OCI-LY7 (cell line): ENCODE measurements around the gene ZNF497.

Source experiments
- EZH2phosphoT487 ChIP-seq: fragments of 200-600 bp; sonication (generic); IDR thresholded peaks from 2 replicates; pipeline ENCODE4 v1.6.1; 2018; ENCODE audit warnings: low read depth, borderline replicate concordance, mild to moderate bottlenecking, mixed run types, antibody characterized with exemption, low read length, moderate library complexity, mixed read lengths
- TF ChIP-seq, protein P1 (sequence below): fragments of 200-600 bp; sonication (generic); conservative IDR thresholded peaks from 2 replicates; pipeline ENCODE4 v1.5.1; 2014; ENCODE audit warnings: mild to moderate bottlenecking, antibody characterized with exemption, low read length, moderate library complexity, mixed read lengths

DNA sequence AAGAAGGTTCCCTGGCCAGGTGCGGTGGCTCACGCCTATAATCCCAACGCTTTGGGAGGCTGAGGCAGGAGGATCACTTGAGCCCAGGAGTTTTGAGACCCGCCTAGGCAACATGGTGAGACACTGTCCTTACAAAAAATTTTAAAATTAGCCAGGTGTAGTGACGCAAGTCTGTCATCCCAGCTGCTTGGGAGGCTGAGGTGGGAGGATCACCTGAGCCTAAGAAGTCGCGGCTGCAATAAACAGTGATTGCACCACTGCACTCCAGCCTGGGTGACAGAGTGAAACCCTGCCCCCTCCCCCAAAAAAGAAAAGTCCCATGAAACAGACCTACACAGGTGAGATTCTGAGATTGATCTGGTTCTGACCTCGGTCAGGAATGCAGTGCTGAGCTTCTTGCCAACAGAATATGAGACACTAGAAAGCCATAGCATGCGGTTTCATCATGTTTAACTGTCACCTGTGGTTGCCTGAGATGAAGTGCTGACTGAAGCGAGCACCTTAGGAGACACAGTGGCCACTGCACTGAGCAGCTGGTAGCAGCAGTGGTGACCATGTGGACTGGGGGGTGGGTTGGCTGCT lies 7.2 kb downstream of the ZNF497 start:
- TF ChIP-seq, protein P1, sequence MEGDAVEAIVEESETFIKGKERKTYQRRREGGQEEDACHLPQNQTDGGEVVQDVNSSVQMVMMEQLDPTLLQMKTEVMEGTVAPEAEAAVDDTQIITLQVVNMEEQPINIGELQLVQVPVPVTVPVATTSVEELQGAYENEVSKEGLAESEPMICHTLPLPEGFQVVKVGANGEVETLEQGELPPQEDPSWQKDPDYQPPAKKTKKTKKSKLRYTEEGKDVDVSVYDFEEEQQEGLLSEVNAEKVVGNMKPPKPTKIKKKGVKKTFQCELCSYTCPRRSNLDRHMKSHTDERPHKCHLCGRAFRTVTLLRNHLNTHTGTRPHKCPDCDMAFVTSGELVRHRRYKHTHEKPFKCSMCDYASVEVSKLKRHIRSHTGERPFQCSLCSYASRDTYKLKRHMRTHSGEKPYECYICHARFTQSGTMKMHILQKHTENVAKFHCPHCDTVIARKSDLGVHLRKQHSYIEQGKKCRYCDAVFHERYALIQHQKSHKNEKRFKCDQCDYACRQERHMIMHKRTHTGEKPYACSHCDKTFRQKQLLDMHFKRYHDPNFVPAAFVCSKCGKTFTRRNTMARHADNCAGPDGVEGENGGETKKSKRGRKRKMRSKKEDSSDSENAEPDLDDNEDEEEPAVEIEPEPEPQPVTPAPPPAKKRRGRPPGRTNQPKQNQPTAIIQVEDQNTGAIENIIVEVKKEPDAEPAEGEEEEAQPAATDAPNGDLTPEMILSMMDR: no peak
- TF ChIP-seq EZH2phosphoT487: no peak
